Measurements from ENCODE around the gene CARMIL1.

The CARMIL1 gene

GRCh38 chr6:25630508-25631278 lies 351.5 kb downstream of the CARMIL1 start:
- no peak for DNase-seq

- DNase-seq: peak in 1 of 2 experiments; percentile 18
Measured at GRCh38 chr6:25635886-25636317, 356.7 kb downstream of the CARMIL1 start.

GRCh38 chr6:25637211-25637610 lies 358.0 kb downstream of the CARMIL1 start:
- no peak for DNase-seq

- no peak for DNase-seq
Measured at GRCh38 chr6:25637960-25638434, 358.8 kb downstream of the CARMIL1 start.

GRCh38 chr6:25639653-25640052 lies 360.5 kb downstream of the CARMIL1 start:
- DNase-seq: no peak

GRCh38 chr6:25640446-25640845 lies 361.3 kb downstream of the CARMIL1 start:
- DNase-seq: no peak

GRCh38 chr6:25640891-25641290 lies 361.7 kb downstream of the CARMIL1 start:
- DNase-seq: no peak

GRCh38 chr6:25641377-25641776 lies 362.2 kb downstream of the CARMIL1 start:
- DNase-seq: no peak

- DNase-seq: no peak
Measured at GRCh38 chr6:25641940-25642666, 362.9 kb downstream of the CARMIL1 start.

- no peak for DNase-seq
Measured at GRCh38 chr6:25642667-25643328, 363.6 kb downstream of the CARMIL1 start.

- DNase-seq: peak in 1 of 2 experiments; percentile 5
Measured at GRCh38 chr6:25645916-25646315, 366.7 kb downstream of the CARMIL1 start.

- DNase-seq: no peak
Measured at GRCh38 chr6:25649611-25650010, 370.4 kb downstream of the CARMIL1 start.

- peak in 1 of 2 experiments; percentile 48 for DNase-seq
Measured at GRCh38 chr6:25652007-25652515, 372.9 kb downstream of the CARMIL1 start, which contains the start of gene SCGN. TSS of gene SCGN (plus strand) at chr6:25652215. CDS start at chr6:25652404, 189 bp downstream.

- DNase-seq: no peak
Measured at GRCh38 chr6:25655723-25656122, 376.5 kb downstream of the CARMIL1 start.

GRCh38 chr6:25659633-25660368 lies 380.6 kb downstream of the CARMIL1 start:
- DNase-seq: peak in 1 of 2 experiments; percentile 6

- peak in 1 of 2 experiments; percentile 46 for DNase-seq
Measured at GRCh38 chr6:25660512-25660911, 381.3 kb downstream of the CARMIL1 start.

GRCh38 chr6:25661129-25661779 lies 382.1 kb downstream of the CARMIL1 start:
- no peak for DNase-seq

GRCh38 chr6:25665455-25665854 lies 386.3 kb downstream of the CARMIL1 start:
- DNase-seq: no peak

GRCh38 chr6:25669413-25669812 lies 390.2 kb downstream of the CARMIL1 start:
- no peak for DNase-seq
